ENCODE measurements around the gene IKZF1. TPM values are rescaled to one million over a fixed set of nuclear protein-coding genes. Genes with fewer than 3 reads are reported as not detected.

Gene IKZF1
- total RNA-seq, 3 donors from 2014 or later, result 7.8 to 14.9 (median 8.8) TPM

- ATAC-seq (no peak), DNase-seq (no peak)
- no peaks in the 10 kb centered on the region for H3K36me3 ChIP-seq (ENCODE audit: low read depth)
- no peak overlapping the region for H3K4me3 ChIP-seq
- intact Hi-C loops (cut with DNase I, micrococcal nuclease), result no loop called here
- no peaks in the 10 kb centered on the region for H3K9me3 ChIP-seq
- no peaks in the 10 kb centered on the region for H3K4me1 ChIP-seq (ENCODE audit: low read depth)
- TF ChIP-seq, protein P1, sequence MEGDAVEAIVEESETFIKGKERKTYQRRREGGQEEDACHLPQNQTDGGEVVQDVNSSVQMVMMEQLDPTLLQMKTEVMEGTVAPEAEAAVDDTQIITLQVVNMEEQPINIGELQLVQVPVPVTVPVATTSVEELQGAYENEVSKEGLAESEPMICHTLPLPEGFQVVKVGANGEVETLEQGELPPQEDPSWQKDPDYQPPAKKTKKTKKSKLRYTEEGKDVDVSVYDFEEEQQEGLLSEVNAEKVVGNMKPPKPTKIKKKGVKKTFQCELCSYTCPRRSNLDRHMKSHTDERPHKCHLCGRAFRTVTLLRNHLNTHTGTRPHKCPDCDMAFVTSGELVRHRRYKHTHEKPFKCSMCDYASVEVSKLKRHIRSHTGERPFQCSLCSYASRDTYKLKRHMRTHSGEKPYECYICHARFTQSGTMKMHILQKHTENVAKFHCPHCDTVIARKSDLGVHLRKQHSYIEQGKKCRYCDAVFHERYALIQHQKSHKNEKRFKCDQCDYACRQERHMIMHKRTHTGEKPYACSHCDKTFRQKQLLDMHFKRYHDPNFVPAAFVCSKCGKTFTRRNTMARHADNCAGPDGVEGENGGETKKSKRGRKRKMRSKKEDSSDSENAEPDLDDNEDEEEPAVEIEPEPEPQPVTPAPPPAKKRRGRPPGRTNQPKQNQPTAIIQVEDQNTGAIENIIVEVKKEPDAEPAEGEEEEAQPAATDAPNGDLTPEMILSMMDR (IDR thresholded peaks at IDR 0.05), result no peak
Measured at GRCh38 chr7:50422858-50423257, 118.3 kb downstream of the IKZF1 start.

- Histone ChIP-seq H3K4me3 (no peak overlapping the region), H3K36me3 (ENCODE audit: low read depth) (no peaks in the 10 kb centered on the region), H3K9me3 (no peaks in the 10 kb centered on the region), H3K4me1 (ENCODE audit: low read depth) (no peaks in the 10 kb centered on the region)
- DNase-seq (no peak), ATAC-seq (no peak)
- intact Hi-C loops (cut with DNase I, micrococcal nuclease), result no loop called here
- TF ChIP-seq, protein P1 (IDR thresholded peaks at IDR 0.05), result no peak
Measured at GRCh38 chr7:50423860-50424259, 119.3 kb downstream of the IKZF1 start.

DNA sequence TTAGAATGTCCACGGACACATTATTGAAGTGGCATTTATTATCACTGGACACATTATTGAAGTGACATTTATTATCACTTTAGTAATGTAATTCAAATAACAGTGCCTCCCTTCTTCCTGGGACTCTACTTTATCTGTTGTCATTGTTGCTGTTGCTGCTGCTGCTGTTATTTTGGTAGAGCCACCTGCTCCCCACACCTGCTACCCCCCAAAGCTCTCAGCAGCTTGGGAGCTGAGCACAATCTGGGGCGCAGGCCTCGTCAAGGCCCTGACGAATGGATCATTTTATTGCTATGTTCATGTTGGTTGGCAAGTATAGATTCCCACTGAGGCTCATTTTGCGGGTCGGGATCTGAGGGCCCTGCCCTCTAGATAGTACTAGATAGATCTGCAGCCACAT is 120.8 kb downstream of the IKZF1 start:
- intact Hi-C loops (cut with DNase I, micrococcal nuclease), result no loop called here

DNA sequence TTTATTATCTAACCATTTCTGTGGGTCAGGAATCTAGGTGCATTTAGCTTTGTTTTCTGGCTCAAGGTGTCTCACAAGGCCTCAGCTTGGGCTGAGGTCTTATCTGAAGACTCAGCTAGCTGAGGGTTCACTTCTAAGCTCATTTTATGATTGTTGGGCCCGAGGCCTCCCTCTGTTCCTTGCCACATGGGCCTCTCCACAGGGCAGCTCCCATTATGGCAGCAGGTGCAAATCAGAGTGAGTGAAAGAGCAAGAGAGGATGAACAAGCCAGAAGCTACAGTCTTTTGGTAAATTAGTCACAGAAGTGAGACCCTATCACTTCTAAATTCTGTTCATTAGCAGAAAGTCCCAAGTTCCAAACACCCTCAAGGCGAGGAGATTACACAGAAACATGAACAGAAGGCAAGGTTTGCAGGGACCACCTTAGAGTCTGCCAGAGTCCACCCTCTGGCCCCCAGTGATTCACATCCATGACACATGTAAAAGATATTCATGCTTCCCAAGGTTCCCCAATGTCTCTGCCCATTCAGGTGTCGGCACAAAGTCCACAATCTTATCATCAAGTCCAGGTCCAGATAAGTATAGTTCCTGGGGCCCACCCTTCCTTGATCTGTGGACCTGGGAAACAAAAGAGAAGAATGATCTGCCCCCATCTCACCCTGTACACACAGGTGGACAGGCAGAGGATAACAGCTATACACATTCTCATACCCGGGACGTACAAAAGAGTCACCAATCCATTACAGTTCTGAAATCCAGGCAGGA is 121.9 kb downstream of the IKZF1 start:
- H3K9me3 ChIP-seq, result no peaks in the 10 kb centered on the region
- ATAC-seq, result no peak
- no peaks in the 10 kb centered on the region for H3K36me3 ChIP-seq (ENCODE audit: low read depth)
- H3K4me3 ChIP-seq, result no peak overlapping the region
- no peak for DNase-seq
- TF ChIP-seq, protein P1 (IDR thresholded peaks at IDR 0.05), result no peak
- intact Hi-C loops (cut with DNase I, micrococcal nuclease), result no loop called here
- no peaks in the 10 kb centered on the region for H3K4me1 ChIP-seq (ENCODE audit: low read depth)

More for the DNA sequence above, 120.8 kb downstream of the IKZF1 start:
- DNase-seq (no peak), ATAC-seq (no peak)
- Histone ChIP-seq H3K4me3 (no peak overlapping the region), H3K9me3 (no peaks in the 10 kb centered on the region), H3K36me3 (ENCODE audit: low read depth) (no peaks in the 10 kb centered on the region), H3K4me1 (ENCODE audit: low read depth) (no peaks in the 10 kb centered on the region)
- TF ChIP-seq, protein P1 (IDR thresholded peaks at IDR 0.05), result no peak

DNA sequence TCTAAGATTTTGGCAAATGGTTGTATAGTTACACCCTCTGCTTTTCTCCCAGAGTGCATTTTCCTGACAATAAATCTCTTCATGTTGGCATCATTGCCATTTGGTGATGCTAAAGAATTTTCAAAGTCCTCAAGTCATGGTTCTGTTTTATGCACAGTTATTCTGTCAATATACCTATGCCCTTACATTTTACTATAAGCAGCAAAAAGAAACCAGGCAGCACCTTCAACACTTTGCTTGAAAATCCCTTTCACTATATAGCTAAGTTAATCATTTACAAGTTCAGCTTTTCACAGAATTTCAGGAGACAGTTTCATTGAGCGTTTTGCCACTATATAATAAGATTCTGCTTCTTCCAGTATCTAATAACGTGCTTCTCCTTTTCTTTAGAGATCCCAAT is 123.0 kb downstream of the IKZF1 start:
- TF ChIP-seq, protein P1 (IDR thresholded peaks at IDR 0.05), result no peak
- H3K36me3 ChIP-seq (ENCODE audit: low read depth), result no peaks in the 10 kb centered on the region
- no peaks in the 10 kb centered on the region for H3K9me3 ChIP-seq
- intact Hi-C loops (cut with DNase I, micrococcal nuclease), result no loop called here
- ATAC-seq, result no peak
- H3K4me3 ChIP-seq, result no peak overlapping the region
- DNase-seq, result no peak
- no peaks in the 10 kb centered on the region for H3K4me1 ChIP-seq (ENCODE audit: low read depth)
